IMR-90 (cell line): Measurements from ENCODE around the gene SV2C. TPM values are rescaled to one million over a fixed set of nuclear protein-coding genes. Genes with fewer than 3 reads are reported as not detected.

ENCODE experiments used
- ATAC-seq: fragments of 200-7000 bp; cut with Tn5 transposase; 2 replicates; pipeline ENCODE4 v1.9.1; 2020; ENCODE audit warnings: low read depth, mild to moderate bottlenecking, moderate library complexity
- BruUV-seq: library from RNA; stranded (reverse); fragments of 400-500 nt; replicated peaks from 2 replicates; lab custom pipeline; 2021; lab: Mats Ljungman, UMichigan
- CTCF ChIA-PET: fragments of 300-600 bp; formaldehyde crosslinking; extraction: SDS; loops from one replicate; lab custom pipeline; 2021; ENCODE audit warnings: antibody characterized with exemption; lab: Yijun Ruan, JAX
- POLR2A ChIA-PET: fragments of 300-600 bp; sonication (Branson Sonifier 250); formaldehyde crosslinking; loops from one replicate; lab custom pipeline; 2022; ENCODE audit warnings: antibody characterized with exemption; ENCODE audit not compliant: unreplicated experiment; lab: Charles Lee
- DNase-seq: peaks from one replicate; pipeline ENCODE4 v3.0.0; 2013
- H2AFZ ChIP-seq: replicated peaks from 2 replicates; pipeline ENCODE3; 2013; ENCODE audit warnings: low read length, mild to moderate bottlenecking; ENCODE audit not compliant: poor library complexity
- H2AK5ac ChIP-seq: 2 replicates; pipeline ENCODE4 v1.6.1; 2013; ENCODE audit warnings: low read depth, low read length, inconsistent platforms
- H2AK9ac ChIP-seq: replicated peaks from 2 replicates; pipeline ENCODE3; 2013; ENCODE audit warnings: mild to moderate bottlenecking, low read depth, low read length, moderate library complexity; ENCODE audit not compliant: poor library complexity
- H2BK120ac ChIP-seq: 2 replicates; pipeline ENCODE4 v1.6.1; 2013; ENCODE audit warnings: low read depth, low read length, inconsistent platforms
- H2BK15ac ChIP-seq: 3 replicates; pipeline ENCODE4 v1.6.1; 2013; ENCODE audit warnings: low read depth, low read length, inconsistent platforms
- H2BK20ac ChIP-seq: 2 replicates; pipeline ENCODE4 v1.6.1; 2013; ENCODE audit warnings: low read depth, mild to moderate bottlenecking, inconsistent platforms, low read length, moderate library complexity
- H2BK5ac ChIP-seq: 2 replicates; pipeline ENCODE4 v1.6.1; 2013; ENCODE audit warnings: mild to moderate bottlenecking, low read depth, low read length, inconsistent platforms; ENCODE audit not compliant: poor library complexity, severe bottlenecking
- H3K14ac ChIP-seq: replicated peaks from 2 replicates; pipeline ENCODE4 v1.6.1; 2013; ENCODE audit warnings: low read depth, low read length, inconsistent platforms
- H3K18ac ChIP-seq: 2 replicates; pipeline ENCODE4 v1.6.1; 2013; ENCODE audit warnings: low read depth, low read length, control low read depth
- H3K23ac ChIP-seq: 2 replicates; pipeline ENCODE4 v1.6.1; 2013; ENCODE audit warnings: low read depth, low read length, inconsistent platforms
- H3K27ac ChIP-seq: 2 replicates; pipeline ENCODE4 v1.5.1; 2013; ENCODE audit warnings: mild to moderate bottlenecking, control low read depth, low read length; ENCODE audit not compliant: insufficient read depth
- H3K27me3 ChIP-seq: 2 replicates; pipeline ENCODE4 v1.6.1; 2013; ENCODE audit warnings: low read length; ENCODE audit not compliant: control insufficient read depth, insufficient read depth
- H3K36me3 ChIP-seq: 2 replicates; pipeline ENCODE4 v1.6.1; 2013; ENCODE audit warnings: low read length, mixed read lengths; ENCODE audit not compliant: control insufficient read depth, insufficient read depth
- H3K4ac ChIP-seq: 2 replicates; pipeline ENCODE4 v1.6.1; 2013; ENCODE audit warnings: low read depth, low read length, inconsistent platforms
- H3K4me1 ChIP-seq: 2 replicates; pipeline ENCODE4 v1.6.1; 2013; ENCODE audit warnings: low read length, mixed read lengths; ENCODE audit not compliant: control insufficient read depth, insufficient read depth
- H3K4me2 ChIP-seq: 2 replicates; pipeline ENCODE4 v1.6.1; 2013; ENCODE audit warnings: low read depth, mild to moderate bottlenecking, control low read depth, low read length, moderate library complexity
- H3K4me3 ChIP-seq: 2 replicates; pipeline ENCODE4 v1.5.1; 2013; ENCODE audit warnings: low read depth, mild to moderate bottlenecking, control low read depth, low read length, moderate library complexity; ENCODE audit not compliant: insufficient read depth
- H3K56ac ChIP-seq: 2 replicates; pipeline ENCODE4 v1.6.1; 2013; ENCODE audit warnings: low read length, inconsistent platforms; ENCODE audit not compliant: insufficient read depth; ENCODE audit errors: extremely low read depth
- H3K79me1 ChIP-seq, 2 experiments: 2 replicates each; pipeline ENCODE4 v1.6.1; 2013; ENCODE audit warnings: low read length in 2 of 2, inconsistent platforms in 1 of 2, low read depth in 1 of 2
- H3K9ac ChIP-seq: 2 replicates; pipeline ENCODE4 v1.6.1; 2013; ENCODE audit warnings: low read depth, low read length, control low read depth
- H3K9me1 ChIP-seq: 2 replicates; pipeline ENCODE4 v1.6.1; 2013; ENCODE audit warnings: low read length, inconsistent platforms; ENCODE audit not compliant: insufficient read depth
- H3K9me3 ChIP-seq: 2 replicates; pipeline ENCODE4 v1.6.1; 2013; ENCODE audit warnings: low read length; ENCODE audit not compliant: control insufficient read depth, insufficient read depth
- H4K20me1 ChIP-seq: 2 replicates; pipeline ENCODE4 v1.6.1; 2013; ENCODE audit warnings: low read length, inconsistent platforms; ENCODE audit not compliant: insufficient read depth
- H4K5ac ChIP-seq: 2 replicates; pipeline ENCODE4 v1.6.1; 2013; ENCODE audit warnings: mild to moderate bottlenecking, low read depth, low read length, control low read depth
- H4K8ac ChIP-seq, 2 experiments: 2 replicates each; pipeline ENCODE4 v1.6.1; 2013; ENCODE audit warnings: low read depth in 2 of 2, low read length in 2 of 2, control low read depth in 1 of 2, inconsistent platforms in 1 of 2
- H4K91ac ChIP-seq: 2 replicates; pipeline ENCODE4 v1.6.1; 2013; ENCODE audit warnings: low read depth, low read length, inconsistent platforms; ENCODE audit not compliant: insufficient read depth
- MAFK ChIP-seq: IDR thresholded peaks from 2 replicates; pipeline ENCODE4 v1.6.1; 2012; ENCODE audit warnings: low read depth, low read length, improper control_type of control experiment
- RFX5 ChIP-seq: IDR thresholded peaks from 2 replicates; pipeline ENCODE4 v1.8.0; 2012; ENCODE audit warnings: low read depth, mild to moderate bottlenecking, low read length, moderate library complexity
- SMC3 ChIP-seq: fragments of 150-350 bp; IDR thresholded peaks from 2 replicates; pipeline ENCODE4 v1.6.1; 2016; ENCODE audit warnings: low read depth, mild to moderate bottlenecking, antibody characterized with exemption, low read length, moderate library complexity
- dilution Hi-C: fragments of 300-500 bp; cut with HindIII; formaldehyde crosslinking; loops from one replicate; pipeline ENCODE4 v1.14.3; 2018; ENCODE audit warnings: low sequenced_read_pairs; ENCODE audit not compliant: unreplicated experiment
- in situ Hi-C: fragments of 300-500 bp; cut with MboI; formaldehyde crosslinking; loops from 3 replicates; pipeline ENCODE4 v1.14.3; 2019; ENCODE audit warnings: low sequenced_read_pairs, inconsistent platforms, mixed read lengths
- intact Hi-C: fragments of 100-400 bp; cut with micrococcal nuclease; formaldehyde crosslinking; loops from 2 replicates; pipeline ENCODE4 v1.10.0; 2022
- polyA plus RNA-seq, 3 experiments: library from polyadenylated mRNA; depleted of rRNA; stranded (reverse); fragments of >200 nt; gene quantifications; 2 replicates each; pipeline ENCODE4 v1.2.3, GENCODE V29; 2012; ENCODE audit warnings: low replicate concordance in 1 of 3
- total RNA-seq: library from RNA; depleted of rRNA; stranded (reverse); fragments of >200 nt; gene quantifications from 2 replicates; pipeline ENCODE4 v1.2.3, GENCODE V29; 2012

The SV2C gene
- total and polyA plus RNA-seq, 2 of the 4 experiments (the other 2 are of a cell fraction): not detected

GRCh38 chr5:76365561-76365960, 282.4 kb downstream of the SV2C start:
- intact Hi-C loops: no loop called here
- CTCF ChIA-PET: no interaction called here

More at GRCh38 chr5:76365561-76365960, 282.4 kb downstream of the SV2C start:
- H3K79me1 ChIP-seq: no peaks in the 10 kb centered on the region
- in situ Hi-C loops: no loop called here
- no peaks in the 10 kb centered on the region for H3K4me1 ChIP-seq
- H2BK120ac ChIP-seq: no peak overlapping the region
- POLR2A ChIA-PET: no interaction called here
- BruUV-seq: no TSS peak
- H4K5ac ChIP-seq: no peak overlapping the region
- no peaks in the 10 kb centered on the region for H3K9me3 ChIP-seq
- no peak overlapping the region for H3K18ac ChIP-seq
- DNase-seq (no peak), ATAC-seq (no peak)
- no peak overlapping the region for H2BK5ac ChIP-seq
- no peak overlapping the region for H4K8ac ChIP-seq
- H3K36me3 ChIP-seq: no peaks in the 10 kb centered on the region
- H2BK15ac ChIP-seq: no peak overlapping the region
- no peak overlapping the region for H3K56ac ChIP-seq
- H3K9me1 ChIP-seq: no peaks in the 10 kb centered on the region
- no peaks in the 10 kb centered on the region for H4K20me1 ChIP-seq
- H2AK5ac ChIP-seq: no peak overlapping the region
- no peak overlapping the region for H3K4me2 ChIP-seq
- no peak overlapping the region for H3K23ac ChIP-seq
- peaks cover 10% of the 10 kb centered on the region for H3K27me3 ChIP-seq
- TF ChIP-seq MAFK: no peak
- no peak for TF ChIP-seq SMC3
- TF ChIP-seq RFX5: no peak
- no peak overlapping the region for H3K4ac ChIP-seq
- no peak overlapping the region for H3K9ac ChIP-seq
- H2BK20ac ChIP-seq: no peak overlapping the region
- no peak overlapping the region for H4K91ac ChIP-seq
- no peak overlapping the region for H3K14ac ChIP-seq
- H3K4me3 ChIP-seq: no peak overlapping the region
- no peak overlapping the region for H3K27ac ChIP-seq
- no peak overlapping the region for H2AK9ac ChIP-seq
- dilution Hi-C loops: no loop called here
- no peak overlapping the region for H2AFZ ChIP-seq
